GM18508 (cell line): ENCODE data around the gene HIGD2A.

ENCODE experiments used
- ATAC-seq: cut with Tn5 transposase; IDR thresholded peaks from one replicate; pipeline ENCODE4 v1.9.1; 2021; ENCODE audit warnings: moderate number of reproducible peaks; ENCODE audit not compliant: insufficient read depth, unreplicated experiment

HIGD2A gene

GRCh38 chr5:176368726-176369125, 19.8 kb upstream of the HIGD2A start:
- ATAC-seq = no peak

- ATAC-seq = no peak
Measured at GRCh38 chr5:176369934-176370711, 18.4 kb upstream of the HIGD2A start.

- ATAC-seq = no peak
Measured at GRCh38 chr5:176371621-176372539, 16.7 kb upstream of the HIGD2A start.

- ATAC-seq = no peak
Measured at GRCh38 chr5:176373100-176373818, 15.3 kb upstream of the HIGD2A start.

- ATAC-seq = no peak
Measured at GRCh38 chr5:176379881-176380280, 8.7 kb upstream of the HIGD2A start.

- ATAC-seq = no peak
Measured at GRCh38 chr5:176381423-176381822, 7.1 kb upstream of the HIGD2A start.

- no peak for ATAC-seq
Measured at GRCh38 chr5:176381979-176382378, 6.6 kb upstream of the HIGD2A start.

GRCh38 chr5:176382721-176383120, 5.8 kb upstream of the HIGD2A start:
- no peak for ATAC-seq

GRCh38 chr5:176383248-176383905, 5.2 kb upstream of the HIGD2A start:
- ATAC-seq = no peak

GRCh38 chr5:176383961-176384360, 4.6 kb upstream of the HIGD2A start:
- no peak for ATAC-seq

GRCh38 chr5:176384366-176384930, 4.1 kb upstream of the HIGD2A start:
- no peak for ATAC-seq

- ATAC-seq = no peak
Measured at GRCh38 chr5:176384991-176385390, 3.6 kb upstream of the HIGD2A start.

- no peak for ATAC-seq
Measured at GRCh38 chr5:176386491-176386890, 2.1 kb upstream of the HIGD2A start.

- ATAC-seq = no peak
Measured at GRCh38 chr5:176387384-176387925, 1.1 kb upstream of the HIGD2A start.

GRCh38 chr5:176388003-176388443, 528 bp upstream of the HIGD2A start:
- no peak for ATAC-seq

- ATAC-seq = peak; percentile 12
Measured at GRCh38 chr5:176389135-176390123, 878 bp downstream of the HIGD2A start.

GRCh38 chr5:176391479-176391878, 2.9 kb downstream of the HIGD2A start:
- no peak for ATAC-seq

- no peak for ATAC-seq
Measured at GRCh38 chr5:176391999-176392398, 3.4 kb downstream of the HIGD2A start.
